ENCODE measurements around the gene NEGR1. TPM values are rescaled to one million over a fixed set of nuclear protein-coding genes. Genes with fewer than 3 reads are reported as not detected.

The NEGR1 gene
- total RNA-seq, 1 experiment from 2014 or later, result 0.05 TPM

- no peak overlapping the region for H3K9ac ChIP-seq (ENCODE audit: low read length)
- BruUV-seq (replicated peaks), result no TSS peak
Observed at GRCh38 chr1:71582673-71583072, 699.7 kb downstream of the NEGR1 start.

More at GRCh38 chr1:71582673-71583072, 699.7 kb downstream of the NEGR1 start:
- H3K4me2 ChIP-seq (ENCODE audit: low read length), result no peak overlapping the region
- H3K9me2 ChIP-seq (ENCODE audit: insufficient read depth), result no peaks in the 10 kb centered on the region
- intact Hi-C loops (cut with micrococcal nuclease), result no loop called here
- H3K4me1 ChIP-seq (ENCODE audit: control insufficient read depth in 1 of 2, insufficient read depth in 2 of 2, low read length in 2 of 2), result no peaks in the 10 kb centered on the region
- ATAC-seq (no peak), DNase-seq (ENCODE audit: low read depth, low spot score) (no peak)
- H3K4me3 ChIP-seq (replicated peaks in 1 of 2; ENCODE audit: low read depth in 1 of 2, low read length in 2 of 2), result no peak overlapping the region
- H2AFZ ChIP-seq (ENCODE audit: low read depth, low read length, poor library complexity, severe bottlenecking), result no peak overlapping the region
- POLR2A ChIA-PET, result no interaction called here
- H3K36me3 ChIP-seq (ENCODE audit: control insufficient read depth in 1 of 2, insufficient read depth in 2 of 2, low read length in 2 of 2), result no peaks in the 10 kb centered on the region
- H3K27me3 ChIP-seq (ENCODE audit: insufficient read depth, low read length), result no peaks in the 10 kb centered on the region
- no peaks in the 10 kb centered on the region for H3K79me2 ChIP-seq (ENCODE audit: insufficient read depth, low read length)
- H4K20me1 ChIP-seq (ENCODE audit: insufficient read depth), result no peaks in the 10 kb centered on the region
- CTCF ChIA-PET, result no interaction called here
- H3K9me3 ChIP-seq (ENCODE audit: control insufficient read depth in 1 of 2, insufficient read depth in 1 of 2, low read depth in 1 of 2, low read length in 2 of 2), result peaks cover 0 to 7% of the 10 kb centered on the region in 2 experiments; a peak in 2 of 4 replicates
- H3K27ac ChIP-seq (ENCODE audit: low read depth, low read length), result no peak overlapping the region
- TF ChIP-seq ATF3 (IDR thresholded peaks at IDR 0.05) (no peak), ZBTB33 (IDR thresholded peaks at IDR 0.05; ENCODE audit: extremely low read depth, insufficient replicate concordance, low read length) (no peak), ELF1 (IDR thresholded peaks at IDR 0.05; ENCODE audit: borderline replicate concordance, low read depth) (no peak), JUND (IDR thresholded peaks at IDR 0.05) (no peak), FOSL1 (IDR thresholded peaks at IDR 0.05; ENCODE audit: low read depth) (no peak), POLR2A (IDR thresholded peaks at IDR 0.05; ENCODE audit: borderline replicate concordance, extremely low read depth, insufficient read depth, insufficient read length) (no peak), YY1 (IDR thresholded peaks at IDR 0.05; ENCODE audit: extremely low read depth, insufficient replicate concordance, low read depth, low read length) (no peak), MAX (IDR thresholded peaks at IDR 0.05) (no peak), EZH2phosphoT487 (IDR thresholded peaks at IDR 0.05; ENCODE audit: borderline replicate concordance) (no peak), SRF (IDR thresholded peaks at IDR 0.05; ENCODE audit: low read depth) (no peak), RAD21 (IDR thresholded peaks at IDR 0.05; ENCODE audit: low read depth) (no peak), CBX3 (IDR thresholded peaks at IDR 0.05; ENCODE audit: low read depth) (no peak), ZFX (IDR thresholded peaks at IDR 0.05) (no peak), CTCF (IDR thresholded peaks at IDR 0.05 in 2 of 3, conservative IDR thresholded peaks at IDR 0.05 in 1 of 3; ENCODE audit: borderline replicate concordance in 1 of 3, insufficient read depth in 1 of 3, low read depth in 2 of 3, low read length in 2 of 3) (no peak), EGR1 (IDR thresholded peaks at IDR 0.05; ENCODE audit: low read depth) (no peak), POLR2AphosphoS5 (IDR thresholded peaks at IDR 0.05; ENCODE audit: low read depth, low read length) (no peak), SP1 (IDR thresholded peaks at IDR 0.05; ENCODE audit: low read depth) (no peak), CEBPB (IDR thresholded peaks at IDR 0.05; ENCODE audit: low read depth) (no peak)
- RAD21 ChIA-PET (ENCODE audit: low non-redundant PET in 1 of 2, low total read pairs in 2 of 2, uncharacterized antibody in 2 of 2, unreplicated experiment in 2 of 2), result no interaction called here
